Measurements from ENCODE around the gene ARFIP2. TPM values are rescaled to one million over a fixed set of nuclear protein-coding genes. Genes with fewer than 3 reads are reported as not detected.

ARFIP2 gene
- polyA plus RNA-seq, 1 donor from 2014 or later, result 36.3 TPM

GRCh38 chr11:6473451-6474412, 7.4 kb downstream of the ARFIP2 start, which contains the start of gene TRIM3:
Gene TRIM3, minus strand, starts transcription at chr11:6473941. Its CDS starts 8,246 bp downstream, at chr11:6465695.
- no peaks in the 10 kb centered on the region for H3K27me3 Mint-ChIP-seq
- H3K4me1 Mint-ChIP-seq, result peaks cover 8 to 13% (median 12%) of the 10 kb centered on the region in 3 donors
- peak within 1 kb of the TSS; percentile 90 to 94 (median 90) for H3K27ac Mint-ChIP-seq

GRCh38 chr11:6472934-6473333, 8.2 kb downstream of the ARFIP2 start:
- Mint-ChIP-seq H3K4me1 (peaks cover 8 to 13% (median 12%) of the 10 kb centered on the region in 3 donors), H3K36me3 (no peaks in the 10 kb centered on the region), H3K4me3 (peak overlapping the region; percentile 67 to 89 (median 79)), H3K9me3 (no peaks in the 10 kb centered on the region), H3K27ac (peak overlapping the region in 2 of 3 donors; percentile 56 to 94), H3K27me3 (no peaks in the 10 kb centered on the region)

More at GRCh38 chr11:6473451-6474412, 7.4 kb downstream of the ARFIP2 start, which contains the start of gene TRIM3:
- Mint-ChIP-seq H3K9me3 (no peaks in the 10 kb centered on the region), H3K36me3 (no peaks in the 10 kb centered on the region), H3K4me3 (peak within 1 kb of the TSS; percentile 85 to 94 (median 90))

GRCh38 chr11:6469599-6469998, 11.5 kb downstream of the ARFIP2 start:
- H3K9me3 Mint-ChIP-seq, result no peaks in the 10 kb centered on the region

GRCh38 chr11:6468712-6469495, 12.2 kb downstream of the ARFIP2 start:
- Mint-ChIP-seq H3K9me3 (no peaks in the 10 kb centered on the region), H3K36me3 (no peaks in the 10 kb centered on the region), H3K4me1 (peaks cover 5 to 9% (median 8%) of the 10 kb centered on the region in 3 donors), H3K27me3 (no peaks in the 10 kb centered on the region), H3K27ac (no peak overlapping the region), H3K4me3 (no peak overlapping the region)

More at GRCh38 chr11:6469599-6469998, 11.5 kb downstream of the ARFIP2 start:
- Mint-ChIP-seq H3K4me3 (no peak overlapping the region), H3K36me3 (no peaks in the 10 kb centered on the region), H3K27me3 (no peaks in the 10 kb centered on the region), H3K27ac (no peak overlapping the region), H3K4me1 (peaks cover 8 to 13% (median 9%) of the 10 kb centered on the region in 3 donors)

- H3K36me3 Mint-ChIP-seq, result peaks cover 14% of the 10 kb centered on the region
- H3K4me3 Mint-ChIP-seq, result no peak overlapping the region
- no peak overlapping the region for H3K27ac Mint-ChIP-seq
- H3K9me3 Mint-ChIP-seq, result no peaks in the 10 kb centered on the region
- H3K27me3 Mint-ChIP-seq, result no peaks in the 10 kb centered on the region
- H3K4me1 Mint-ChIP-seq, result no peaks in the 10 kb centered on the region
These were observed 22.1 kb downstream of the ARFIP2 start for GRCh38 chr11:6459099-6459450.

- Mint-ChIP-seq H3K36me3 (peaks cover 14% of the 10 kb centered on the region), H3K9me3 (no peaks in the 10 kb centered on the region), H3K27ac (no peak overlapping the region), H3K4me3 (no peak overlapping the region), H3K27me3 (no peaks in the 10 kb centered on the region), H3K4me1 (no peaks in the 10 kb centered on the region)
These were observed 22.6 kb downstream of the ARFIP2 start for GRCh38 chr11:6458352-6459098.

GRCh38 chr11:6457581-6458320, 23.4 kb downstream of the ARFIP2 start:
- Mint-ChIP-seq H3K9me3 (no peaks in the 10 kb centered on the region), H3K27ac (no peak overlapping the region), H3K4me3 (peak overlapping the region in 1 of 4 donors; percentile 41), H3K4me1 (no peaks in the 10 kb centered on the region), H3K27me3 (no peaks in the 10 kb centered on the region), H3K36me3 (peaks cover 17% of the 10 kb centered on the region)

GRCh38 chr11:6456361-6457073, 24.6 kb downstream of the ARFIP2 start:
- Mint-ChIP-seq H3K36me3 (peaks cover 16% of the 10 kb centered on the region), H3K27me3 (no peaks in the 10 kb centered on the region), H3K9me3 (no peaks in the 10 kb centered on the region), H3K4me1 (no peaks in the 10 kb centered on the region), H3K27ac (no peak overlapping the region), H3K4me3 (no peak overlapping the region)

- H3K36me3 Mint-ChIP-seq, result peaks cover 16% of the 10 kb centered on the region
- H3K9me3 Mint-ChIP-seq, result no peaks in the 10 kb centered on the region
- no peaks in the 10 kb centered on the region for H3K4me1 Mint-ChIP-seq
- no peak overlapping the region for H3K4me3 Mint-ChIP-seq
- no peaks in the 10 kb centered on the region for H3K27me3 Mint-ChIP-seq
- no peak overlapping the region for H3K27ac Mint-ChIP-seq
These were observed 26.1 kb downstream of the ARFIP2 start for GRCh38 chr11:6455070-6455469.

GRCh38 chr11:6453152-6453551, 28.0 kb downstream of the ARFIP2 start:
- Mint-ChIP-seq H3K9me3 (no peaks in the 10 kb centered on the region), H3K4me3 (no peak overlapping the region), H3K27ac (no peak overlapping the region)

GRCh38 chr11:6452219-6452618, 28.9 kb downstream of the ARFIP2 start:
- Mint-ChIP-seq H3K4me1 (no peaks in the 10 kb centered on the region), H3K36me3 (peaks cover 16% of the 10 kb centered on the region), H3K27ac (peak overlapping the region in 1 of 3 donors; percentile 5), H3K4me3 (no peak overlapping the region), H3K27me3 (no peaks in the 10 kb centered on the region), H3K9me3 (no peaks in the 10 kb centered on the region)

More at GRCh38 chr11:6453152-6453551, 28.0 kb downstream of the ARFIP2 start:
- H3K36me3 Mint-ChIP-seq, result peaks cover 16% of the 10 kb centered on the region
- H3K4me1 Mint-ChIP-seq, result no peaks in the 10 kb centered on the region
- H3K27me3 Mint-ChIP-seq, result no peaks in the 10 kb centered on the region

- Mint-ChIP-seq H3K36me3 (peaks cover 5% of the 10 kb centered on the region), H3K4me1 (no peaks in the 10 kb centered on the region), H3K4me3 (no peak overlapping the region), H3K27me3 (no peaks in the 10 kb centered on the region), H3K27ac (no peak overlapping the region), H3K9me3 (no peaks in the 10 kb centered on the region)
These were observed 32.6 kb downstream of the ARFIP2 start for GRCh38 chr11:6448574-6448973.

- no peak overlapping the region for H3K4me3 Mint-ChIP-seq
- no peak overlapping the region for H3K27ac Mint-ChIP-seq
- H3K9me3 Mint-ChIP-seq, result no peaks in the 10 kb centered on the region
- no peaks in the 10 kb centered on the region for H3K4me1 Mint-ChIP-seq
- no peaks in the 10 kb centered on the region for H3K36me3 Mint-ChIP-seq
- H3K27me3 Mint-ChIP-seq, result no peaks in the 10 kb centered on the region
These were observed 37.7 kb downstream of the ARFIP2 start for GRCh38 chr11:6443269-6444003.

Data from IgD-negative memory B cell (primary cell).